GM12801 (cell line): ENCODE results near the gene ZNF451.

Source experiments
- TF ChIP-seq, protein P1 (sequence below): IDR thresholded peaks from one replicate; pipeline ENCODE4 v1.5.1; 2011; ENCODE audit warnings: control low read depth; ENCODE audit not compliant: insufficient read length; ENCODE audit errors: extremely low read depth

The ZNF451 gene

DNA sequence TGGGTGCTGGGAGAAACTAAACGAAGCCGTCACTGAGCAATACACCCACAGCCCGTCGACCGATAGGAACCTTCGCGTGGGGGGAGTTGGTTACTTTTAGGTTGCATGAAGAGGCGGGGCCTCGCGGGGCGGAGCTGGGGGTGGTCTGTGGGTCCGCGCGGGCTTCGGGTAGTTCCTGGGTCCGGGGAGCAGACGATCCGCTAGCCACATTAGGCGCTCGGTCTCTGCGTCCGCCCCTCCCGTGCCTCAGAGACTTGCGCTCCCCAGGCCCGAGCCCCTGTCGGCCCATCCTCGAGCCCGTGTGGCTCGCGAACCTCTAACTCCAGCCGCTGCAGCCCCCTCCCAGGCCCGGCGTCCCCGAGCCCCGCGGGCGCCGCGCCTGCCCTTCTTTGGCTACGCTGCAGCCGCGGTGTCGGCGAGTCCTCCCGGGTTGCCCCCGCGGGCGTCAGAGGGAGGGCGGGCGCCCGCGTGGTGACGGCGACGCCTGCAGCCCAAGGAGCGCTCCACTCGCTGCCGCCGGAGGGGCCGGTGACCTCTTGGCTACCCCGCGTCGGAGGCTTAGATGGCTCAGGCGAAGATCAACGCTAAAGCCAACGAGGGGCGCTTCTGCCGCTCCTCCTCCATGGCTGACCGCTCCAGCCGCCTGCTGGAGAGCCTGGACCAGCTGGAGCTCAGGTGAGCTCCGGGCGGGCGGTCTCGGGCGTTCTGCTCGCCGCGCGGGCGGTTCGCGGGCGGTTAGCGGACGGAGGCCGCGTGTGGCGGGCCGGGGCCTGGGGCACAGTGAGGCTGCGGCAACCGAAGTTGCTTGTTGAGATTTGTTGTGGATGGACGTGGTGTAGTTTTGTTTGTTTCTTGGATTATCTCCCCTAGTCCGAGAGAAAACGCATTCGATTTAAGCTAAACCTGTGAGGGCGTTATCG is 82.4 kb downstream of the ZNF451 start, which contains the start of gene BAG2:
Gene BAG2, plus strand, starts transcription at position 191 of the 920 bp plus-strand sequence. Its CDS starts 372 bp downstream, at position 563.
- TF ChIP-seq, protein P1, sequence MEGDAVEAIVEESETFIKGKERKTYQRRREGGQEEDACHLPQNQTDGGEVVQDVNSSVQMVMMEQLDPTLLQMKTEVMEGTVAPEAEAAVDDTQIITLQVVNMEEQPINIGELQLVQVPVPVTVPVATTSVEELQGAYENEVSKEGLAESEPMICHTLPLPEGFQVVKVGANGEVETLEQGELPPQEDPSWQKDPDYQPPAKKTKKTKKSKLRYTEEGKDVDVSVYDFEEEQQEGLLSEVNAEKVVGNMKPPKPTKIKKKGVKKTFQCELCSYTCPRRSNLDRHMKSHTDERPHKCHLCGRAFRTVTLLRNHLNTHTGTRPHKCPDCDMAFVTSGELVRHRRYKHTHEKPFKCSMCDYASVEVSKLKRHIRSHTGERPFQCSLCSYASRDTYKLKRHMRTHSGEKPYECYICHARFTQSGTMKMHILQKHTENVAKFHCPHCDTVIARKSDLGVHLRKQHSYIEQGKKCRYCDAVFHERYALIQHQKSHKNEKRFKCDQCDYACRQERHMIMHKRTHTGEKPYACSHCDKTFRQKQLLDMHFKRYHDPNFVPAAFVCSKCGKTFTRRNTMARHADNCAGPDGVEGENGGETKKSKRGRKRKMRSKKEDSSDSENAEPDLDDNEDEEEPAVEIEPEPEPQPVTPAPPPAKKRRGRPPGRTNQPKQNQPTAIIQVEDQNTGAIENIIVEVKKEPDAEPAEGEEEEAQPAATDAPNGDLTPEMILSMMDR: no peak

DNA sequence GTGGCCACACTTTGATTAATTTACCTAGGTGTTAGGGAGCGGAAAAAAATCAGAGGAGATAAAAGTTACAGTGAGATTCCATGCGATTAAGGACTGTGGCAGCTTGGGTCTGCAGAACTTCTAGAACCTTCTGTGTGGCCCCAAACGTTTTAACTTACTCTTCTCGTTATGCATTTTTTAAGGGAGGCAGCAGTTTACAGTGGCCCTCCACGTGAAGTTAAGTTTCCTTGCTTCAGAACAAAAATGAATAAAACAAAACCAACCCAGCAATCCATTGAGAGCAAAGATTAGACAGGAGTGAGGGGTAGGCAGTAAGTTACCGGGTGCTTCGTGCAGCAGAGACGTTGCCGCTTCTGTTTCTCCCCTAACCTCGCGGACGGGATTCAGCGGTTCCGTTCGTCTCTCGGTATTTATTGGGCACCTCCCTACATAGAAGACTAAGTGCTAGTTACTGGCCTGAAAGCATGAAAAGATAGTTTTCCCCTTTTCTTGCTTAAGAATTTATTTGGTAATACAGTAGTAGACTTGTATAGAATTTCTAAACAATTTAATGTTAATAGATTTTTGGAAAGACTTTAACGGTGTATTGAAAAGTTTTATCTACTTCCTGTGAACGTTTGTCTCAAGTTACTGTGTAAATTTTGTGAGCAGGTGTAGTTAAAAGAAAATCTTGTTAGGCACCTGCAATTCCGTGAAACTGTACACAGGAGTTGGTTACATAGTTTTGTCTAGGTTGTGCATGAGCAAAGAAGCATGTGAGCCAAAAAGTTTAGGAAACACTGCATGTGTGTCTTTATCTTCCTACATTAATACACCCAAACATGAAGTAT is 83.3 kb downstream of the ZNF451 start:
- TF ChIP-seq, protein P1: no peak

DNA sequence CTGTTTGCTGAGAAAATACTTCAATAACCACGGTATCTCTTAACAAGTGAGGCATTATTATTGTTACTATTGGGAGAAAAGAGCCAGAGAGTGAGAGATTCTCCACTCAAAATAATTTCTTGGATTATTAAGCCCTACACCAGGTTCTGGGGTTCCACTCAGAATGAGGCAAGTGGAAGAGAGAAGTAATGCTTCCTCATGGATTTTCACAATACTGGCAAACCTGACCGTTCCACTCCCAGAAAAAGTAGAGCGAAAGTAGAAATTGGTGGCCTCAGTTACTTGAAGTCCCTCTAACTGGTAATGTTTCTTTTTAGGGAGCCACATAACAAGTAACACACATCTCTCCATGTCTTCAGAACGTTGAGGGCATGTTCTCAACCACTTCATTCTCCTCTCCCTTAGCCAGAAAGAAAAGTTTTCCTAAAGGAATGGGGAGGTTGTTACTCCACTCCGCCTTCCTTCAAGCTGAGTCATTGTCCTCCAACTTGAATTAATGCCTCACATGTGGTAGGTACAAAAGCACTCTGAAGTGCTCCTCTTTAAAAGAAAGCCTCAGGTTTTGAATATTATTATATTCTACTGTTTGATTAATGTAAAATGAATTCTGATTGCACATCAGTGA is 84.0 kb downstream of the ZNF451 start:
- TF ChIP-seq, protein P1: no peak

DNA sequence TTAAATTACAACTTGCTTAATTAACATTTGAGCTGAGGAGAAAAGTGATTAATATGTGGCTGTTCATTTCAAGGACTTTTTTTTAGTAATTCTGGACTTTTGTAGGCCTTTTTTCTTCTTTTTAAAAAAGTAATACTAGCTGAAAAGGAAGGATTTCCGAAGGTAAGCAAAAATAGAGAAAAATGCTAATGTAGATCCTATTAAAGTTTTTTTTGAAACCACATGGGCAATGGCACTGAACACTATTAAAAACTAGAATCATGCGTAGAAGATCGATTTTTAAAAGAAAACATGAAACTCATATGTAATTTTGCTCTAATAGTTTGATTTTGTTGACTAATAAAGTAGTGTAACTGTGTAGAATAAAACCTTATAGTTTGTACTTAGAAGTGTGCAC is 84.5 kb downstream of the ZNF451 start:
- TF ChIP-seq, protein P1: no peak

DNA sequence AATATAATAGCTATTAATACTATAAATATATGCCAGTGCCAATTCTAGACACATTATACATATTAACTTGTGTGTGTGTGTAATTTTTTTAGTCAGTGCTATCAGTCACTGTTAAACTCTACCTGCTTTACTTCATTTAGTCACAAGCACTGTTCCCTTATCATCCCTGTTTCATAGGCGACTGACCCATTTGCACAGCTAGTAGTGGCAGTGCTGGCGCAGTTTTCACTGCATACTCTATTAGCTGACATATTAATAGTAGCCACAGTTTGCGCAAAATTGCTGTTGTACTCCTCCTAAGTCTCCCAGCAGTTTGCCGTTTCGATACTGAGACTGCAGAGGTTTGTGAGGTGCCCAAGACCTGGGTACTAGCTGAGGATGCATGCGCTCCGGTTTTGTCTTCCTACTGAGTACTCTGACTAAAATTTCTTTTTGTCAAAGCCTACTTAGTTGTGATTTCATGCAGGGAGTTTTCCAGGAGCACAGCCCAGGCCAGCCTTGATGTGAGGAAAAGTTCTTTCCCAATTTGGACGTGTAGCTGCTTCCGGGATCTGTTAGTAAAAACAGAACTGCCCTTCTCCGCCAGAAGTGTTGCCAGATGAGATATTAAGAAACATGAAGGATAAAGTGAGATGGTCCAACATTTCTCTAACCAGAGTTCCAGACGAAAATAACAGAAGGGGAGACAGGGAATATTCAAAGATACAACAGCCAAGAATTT is 87.7 kb downstream of the ZNF451 start:
- TF ChIP-seq, protein P1: no peak

DNA sequence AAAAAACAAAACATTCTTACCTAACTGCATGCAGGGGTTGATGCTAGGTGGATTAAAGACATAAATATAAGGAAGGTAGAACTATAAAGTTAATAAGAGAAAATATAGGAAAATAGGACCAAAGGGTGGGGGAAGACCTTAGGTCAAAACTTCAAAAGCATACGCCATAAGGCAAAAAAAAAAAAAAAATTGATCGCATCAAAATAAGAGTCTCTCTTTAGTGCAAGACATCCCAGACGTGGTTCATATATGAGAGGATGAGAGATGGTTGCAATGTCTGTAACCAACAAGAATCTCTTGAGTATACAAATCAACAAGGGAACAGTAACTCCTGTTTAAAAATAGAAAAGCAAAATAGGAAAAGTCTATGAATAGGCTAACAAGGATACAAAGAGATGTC is 90.6 kb downstream of the ZNF451 start:
- TF ChIP-seq, protein P1: no peak
